HG03442 (cell line): ENCODE results near the gene WDR77.
A peak's percentile ranks its signal among the peaks of the same experiment; 100 is the strongest.

Source experiments
- ATAC-seq: cut with Tn5 transposase; IDR thresholded peaks from one replicate; pipeline ENCODE4 v1.9.1; 2021; ENCODE audit warnings: mild to moderate bottlenecking, moderate library complexity; ENCODE audit not compliant: unreplicated experiment

WDR77 gene

DNA sequence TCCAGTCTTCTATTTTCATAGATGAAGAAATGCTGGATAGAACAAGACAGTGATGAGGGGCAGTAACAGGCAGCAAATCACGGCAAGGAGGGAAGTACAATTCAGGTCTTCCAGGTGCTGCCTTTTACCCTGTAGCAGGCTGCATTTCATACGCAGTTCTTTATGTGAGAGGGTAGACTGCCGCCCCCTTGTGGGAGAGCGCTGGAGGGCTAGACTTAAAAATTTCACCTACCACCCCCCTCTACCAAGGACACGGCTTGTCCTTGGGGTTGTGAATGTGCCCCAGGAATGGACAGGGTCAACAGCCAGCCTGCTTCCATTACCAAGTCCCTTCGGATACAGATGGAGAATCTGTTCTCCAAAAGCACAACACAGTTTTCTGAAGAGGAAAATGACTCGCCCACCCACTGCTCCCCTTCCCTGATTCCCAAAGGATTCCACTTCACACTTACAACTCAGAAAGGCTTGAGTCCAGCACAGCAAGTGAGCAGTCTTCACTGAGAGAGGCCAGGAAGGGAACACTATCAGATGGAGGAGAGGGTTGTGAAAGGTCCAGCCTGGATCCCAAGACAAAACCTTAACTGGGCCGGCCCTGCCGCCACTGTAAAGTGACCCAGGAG is 7.4 kb downstream of the WDR77 start:
- ATAC-seq = no peak

- no peak for ATAC-seq
Measured at GRCh38 chr1:111439461-111440351, 9.3 kb downstream of the WDR77 start.

GRCh38 chr1:111436726-111437125 is 12.3 kb downstream of the WDR77 start:
- no peak for ATAC-seq

DNA sequence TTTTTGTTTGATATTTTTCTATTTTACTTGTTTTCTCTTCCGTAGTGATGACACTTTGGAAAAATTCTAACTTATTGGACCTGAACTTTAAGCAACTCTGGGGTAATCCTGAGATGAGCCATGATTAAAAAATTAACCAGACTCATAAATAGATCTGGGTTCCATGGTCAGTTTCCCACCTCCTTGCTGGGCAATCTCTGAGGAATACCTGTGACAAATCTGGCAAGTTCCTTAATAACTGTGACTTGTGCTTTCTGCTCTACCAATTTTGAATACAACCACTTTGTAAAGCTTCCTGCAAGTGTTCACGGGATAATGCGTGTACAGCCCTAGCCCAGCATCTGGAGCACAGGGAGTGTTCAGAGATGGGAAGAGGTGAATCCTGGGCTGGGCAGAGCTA is 24.8 kb downstream of the WDR77 start:
- ATAC-seq = no peak

DNA sequence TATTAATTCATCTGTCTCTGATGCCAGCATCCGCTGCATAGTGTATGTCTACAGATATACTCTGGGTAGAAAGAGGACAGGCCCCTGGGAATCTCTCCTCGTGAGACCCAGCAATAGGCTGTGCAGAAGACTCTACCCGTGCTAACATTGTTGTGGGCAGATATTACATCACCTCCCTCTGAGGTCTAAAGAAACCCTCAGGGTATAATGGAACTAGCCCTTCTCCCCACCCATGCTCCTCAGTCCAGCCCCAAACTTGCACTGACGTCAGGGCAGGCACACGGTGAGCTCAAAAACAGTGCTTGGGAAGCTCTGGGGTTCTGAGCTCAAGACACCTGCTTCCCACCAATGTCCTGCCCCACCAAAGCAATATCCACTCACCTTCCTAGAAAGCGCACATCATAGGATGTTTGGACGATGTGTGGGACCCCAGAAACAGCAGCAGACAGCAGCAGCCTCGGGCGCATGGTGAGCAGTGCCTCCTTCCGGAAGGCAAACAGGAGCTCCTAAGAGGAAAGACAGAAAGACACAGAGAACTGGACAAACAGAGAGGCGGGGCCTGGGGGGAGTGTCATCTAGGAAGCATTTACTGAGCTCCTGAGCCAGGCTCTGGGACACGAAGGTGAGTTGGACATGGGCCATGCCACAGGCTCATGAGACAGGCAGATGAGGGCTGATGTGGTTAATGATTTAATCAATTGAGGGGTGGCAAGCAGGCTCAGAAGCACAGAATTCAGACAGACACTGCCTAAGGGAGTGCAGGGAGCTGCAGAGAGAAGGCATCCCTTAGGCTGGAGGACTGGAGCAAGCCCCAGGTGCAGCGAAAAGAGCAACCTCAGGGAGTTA is 26.3 kb downstream of the WDR77 start:
- ATAC-seq = no peak

- no peak for ATAC-seq
Measured at GRCh38 chr1:111420377-111420776, 28.7 kb downstream of the WDR77 start.

- ATAC-seq = no peak
Measured at GRCh38 chr1:111419037-111419436, 30.0 kb downstream of the WDR77 start.

DNA sequence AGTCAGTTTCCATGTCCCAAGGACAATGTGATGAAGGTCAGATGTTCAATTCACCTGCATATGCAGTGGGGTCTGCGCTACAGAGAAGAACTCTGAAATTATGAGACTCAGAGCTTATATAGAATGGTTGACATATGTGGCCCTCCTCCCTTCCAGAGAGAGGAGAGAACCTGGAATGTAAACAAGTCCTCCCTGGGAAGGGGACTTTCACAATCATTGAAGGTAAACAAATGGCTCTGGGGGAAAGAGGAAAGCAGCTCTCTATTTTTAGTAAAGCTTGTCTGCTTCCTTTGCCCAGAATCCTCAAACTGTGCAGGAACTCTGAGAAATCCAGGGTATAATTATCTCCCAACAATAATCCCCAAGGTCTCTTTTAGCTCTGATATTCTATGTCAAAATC is 31.3 kb downstream of the WDR77 start:
- no peak for ATAC-seq

- no peak for ATAC-seq
Measured at GRCh38 chr1:111415461-111415860, 33.6 kb downstream of the WDR77 start.

GRCh38 chr1:111414756-111415155 is 34.3 kb downstream of the WDR77 start:
- ATAC-seq = no peak

GRCh38 chr1:111412839-111413238 is 36.2 kb downstream of the WDR77 start:
- no peak for ATAC-seq

DNA sequence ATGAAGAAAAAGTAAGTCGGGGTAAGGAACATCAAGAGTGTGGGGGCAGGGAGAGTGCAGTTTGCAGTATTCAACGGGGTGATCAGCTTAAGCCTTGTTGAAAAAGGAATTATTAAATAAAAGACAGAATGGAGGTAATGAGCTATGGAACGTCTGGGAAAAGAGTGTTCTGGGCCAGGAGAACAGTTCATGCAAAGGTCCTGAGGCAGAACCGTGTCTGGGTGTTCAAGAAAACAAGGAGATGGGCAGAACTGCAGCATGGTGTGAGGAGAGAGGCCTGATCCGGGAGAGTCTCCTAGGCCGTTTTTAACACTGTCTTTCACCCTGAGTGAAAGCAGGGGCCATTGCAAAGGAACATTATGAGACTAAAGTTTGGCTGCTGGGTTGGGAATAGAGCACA is 41.8 kb downstream of the WDR77 start:
- no peak for ATAC-seq

DNA sequence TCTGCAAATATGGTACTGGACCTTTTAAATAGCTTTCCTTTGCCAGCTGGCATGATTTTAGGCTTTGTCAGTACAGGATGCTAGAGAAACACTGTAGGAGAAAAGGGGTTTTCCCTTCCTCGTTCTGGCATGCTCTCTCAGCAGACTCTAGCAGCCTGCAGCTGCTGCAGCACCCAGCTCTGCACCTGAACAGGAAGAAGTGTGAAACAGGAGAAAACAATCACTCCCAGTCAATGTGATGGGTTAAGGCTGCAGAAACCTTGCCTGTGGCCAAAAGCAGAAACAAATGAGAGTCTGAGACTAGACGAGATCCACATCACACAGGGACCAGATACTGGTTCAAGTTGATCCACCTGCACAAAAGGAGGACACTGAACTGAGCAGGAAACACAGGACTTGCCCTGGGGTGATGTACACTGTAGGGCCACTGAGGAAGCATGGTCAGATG is 42.7 kb downstream of the WDR77 start:
- peak; percentile 79 for ATAC-seq

- no peak for ATAC-seq
Measured at GRCh38 chr1:111404588-111404987, 44.5 kb downstream of the WDR77 start.

DNA sequence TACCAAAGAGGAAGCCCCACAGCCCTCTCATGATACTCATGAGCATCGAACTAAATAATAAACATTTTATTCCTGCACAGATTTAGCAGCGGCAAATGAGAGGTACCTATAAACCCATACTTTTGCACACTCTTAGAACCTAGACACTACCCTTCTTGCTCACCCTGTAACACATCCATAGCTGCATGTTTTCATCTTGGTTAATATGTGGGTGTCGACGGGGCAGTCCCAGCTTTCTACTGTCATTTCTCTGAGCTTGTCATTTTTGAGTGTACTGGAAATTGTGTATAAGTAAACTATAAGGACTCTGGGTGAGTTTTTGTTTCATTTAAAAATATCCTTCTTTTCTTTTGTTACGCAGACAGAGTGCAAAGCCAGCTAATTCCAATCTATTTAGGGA is 47.0 kb downstream of the WDR77 start:
- no peak for ATAC-seq

DNA sequence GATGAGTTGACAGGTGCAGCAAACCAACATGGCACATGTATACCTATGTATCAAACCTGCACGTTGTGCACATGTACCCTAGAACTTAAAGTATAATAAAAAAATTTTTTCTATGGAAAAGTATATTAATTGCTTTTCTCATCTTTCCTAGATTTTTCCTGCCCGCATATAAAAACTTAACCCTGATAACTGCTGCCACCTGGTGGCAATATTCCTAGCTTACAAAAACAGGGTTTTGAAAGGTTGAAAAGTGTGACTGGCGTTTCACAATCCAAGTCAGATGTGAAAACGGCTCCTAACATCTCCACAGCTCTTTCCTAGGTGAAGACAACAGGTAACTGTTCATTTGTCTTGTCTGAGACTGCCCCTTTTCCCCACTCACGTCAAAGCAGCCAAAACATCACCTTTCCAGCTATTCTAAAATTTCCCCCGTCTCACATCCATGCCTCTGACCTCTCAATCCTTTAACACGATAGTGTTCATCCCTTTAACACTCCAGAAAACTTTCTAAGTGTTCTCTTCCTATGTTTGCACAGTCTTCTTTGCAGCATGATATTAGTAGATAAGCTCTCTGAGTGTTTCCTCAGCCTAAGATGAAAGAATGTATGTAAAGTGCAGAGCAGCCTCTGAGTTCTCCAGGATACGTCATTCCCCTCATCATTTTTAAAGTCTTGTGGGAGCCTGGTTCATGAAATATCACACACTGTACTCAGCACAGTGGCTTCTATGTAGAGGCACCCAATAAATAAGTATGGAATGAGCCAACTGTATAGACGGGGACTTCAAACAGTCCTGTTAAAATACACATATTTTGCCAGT is 49.1 kb downstream of the WDR77 start:
- ATAC-seq = no peak

GRCh38 chr1:111392460-111392945 is 56.6 kb downstream of the WDR77 start:
- ATAC-seq = no peak

- ATAC-seq = no peak
Measured at GRCh38 chr1:111392042-111392441, 57.0 kb downstream of the WDR77 start.
